Measurements from ENCODE around the gene KRT36.

The KRT36 gene

DNA sequence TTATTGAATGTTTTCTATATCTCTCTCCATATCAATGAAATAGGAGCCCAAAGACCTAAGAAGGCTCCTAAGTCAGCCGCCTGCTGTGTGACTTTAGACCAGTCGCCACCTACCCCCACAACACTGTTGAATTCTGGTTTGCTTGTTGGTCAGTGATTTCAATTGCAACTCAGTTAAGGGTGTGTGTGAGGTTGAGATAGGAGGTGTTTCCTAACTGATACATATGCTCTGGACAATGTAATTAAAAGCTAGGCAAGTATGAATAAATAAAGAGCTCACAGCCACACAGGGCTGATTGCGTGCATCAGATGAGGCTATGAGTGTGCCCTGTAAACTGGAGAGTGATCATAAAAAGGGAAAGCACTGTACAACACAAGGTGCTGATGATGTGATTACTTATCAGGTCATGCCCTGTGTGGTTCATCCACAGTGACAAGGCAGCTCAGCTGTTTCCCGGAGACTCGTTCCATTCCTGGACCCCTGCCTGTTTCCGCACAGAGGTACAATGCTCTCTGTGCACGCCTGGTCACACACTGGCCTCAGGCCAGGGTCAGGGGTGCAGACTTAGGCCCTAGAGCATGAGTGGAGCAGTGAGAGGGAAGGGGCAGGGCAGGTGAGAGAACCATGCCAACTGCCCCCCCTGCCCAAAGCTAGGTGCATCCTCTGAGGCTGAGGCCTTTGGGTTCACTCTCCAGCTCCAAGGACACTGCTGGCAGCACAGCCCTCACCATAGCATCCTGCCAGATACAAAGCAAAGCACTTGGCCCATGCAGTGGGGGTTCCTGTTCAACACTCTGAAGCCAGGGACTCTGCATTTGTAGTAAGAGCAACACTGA lies 5.5 kb downstream of the KRT36 start:
- POLR2A ChIA-PET: no interaction called here
- DNase-seq (ENCODE audit: extremely low spot score): no peak
- TF ChIP-seq NFRKB (IDR thresholded peaks at IDR 0.05): no peak
- no peak for TF ChIP-seq FOXA1 (IDR thresholded peaks at IDR 0.05)
- CTCF ChIA-PET: interaction anchor here (0.7 to 1.7 kb wide), 7 partner anchors 9 to 164 kb away, joined by 3 to 11 read pairs (median 4); no protein-coding TSS in a partner anchor

DNA sequence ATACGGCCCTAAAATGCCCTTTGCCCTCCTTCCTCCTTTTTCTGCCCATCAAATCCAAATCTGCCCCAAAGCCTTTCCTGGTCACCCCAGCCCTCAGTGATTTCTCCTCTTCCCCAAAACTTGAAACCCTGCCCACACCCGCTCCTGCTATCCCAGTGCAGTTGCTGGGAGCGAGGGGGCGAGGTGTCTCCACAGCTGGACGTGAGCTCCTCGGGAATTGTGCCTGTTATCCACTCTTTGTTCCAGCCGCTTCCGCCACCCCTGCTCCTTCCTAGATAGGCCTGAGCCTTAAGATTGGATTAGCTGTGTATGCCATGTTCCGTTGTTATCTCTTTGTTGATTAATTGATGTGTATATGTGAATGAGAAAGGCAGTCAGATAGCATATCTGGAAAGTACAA lies 6.2 kb downstream of the KRT36 start:
- no peak for DNase-seq (ENCODE audit: extremely low spot score)
- ChIA-PET CTCF (interaction anchor here (1.7 kb wide), 1 partner anchor 165 kb away, joined by 6 read pairs; no protein-coding TSS in a partner anchor), POLR2A (no interaction called here)
- TF ChIP-seq BHLHE40 (IDR thresholded peaks at IDR 0.05; ENCODE audit: borderline replicate concordance): no peak

DNA sequence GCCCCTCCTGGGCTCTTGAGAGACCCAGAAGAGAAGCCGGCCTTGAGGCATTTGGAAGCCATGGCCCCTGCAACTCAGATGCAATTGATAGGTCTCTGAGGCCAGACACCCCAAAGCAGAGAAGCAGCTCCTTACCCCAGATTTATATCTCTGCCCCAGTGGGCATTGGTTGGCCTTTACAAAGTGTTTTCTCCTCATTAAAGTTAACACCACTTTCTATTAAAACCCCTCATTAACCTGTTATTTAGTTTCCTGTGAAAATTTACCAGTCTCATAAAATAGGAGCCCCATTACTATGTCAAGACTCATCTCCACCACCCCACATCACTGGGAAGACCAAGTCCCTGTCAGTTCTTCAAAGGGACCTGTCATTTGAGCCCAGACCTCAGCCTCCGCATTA lies 8.7 kb downstream of the KRT36 start, which contains the start of gene KRT35:
Gene KRT35, minus strand, starts transcription at position 116 of the 400 bp plus-strand sequence. Its CDS starts 54 bp downstream, at position 62.
- DNase-seq (ENCODE audit: extremely low spot score): no peak
- ChIA-PET POLR2A (no interaction called here), CTCF (no interaction called here)
- TF ChIP-seq CTBP1 (IDR thresholded peaks at IDR 0.05; ENCODE audit: borderline replicate concordance): no peak

DNA sequence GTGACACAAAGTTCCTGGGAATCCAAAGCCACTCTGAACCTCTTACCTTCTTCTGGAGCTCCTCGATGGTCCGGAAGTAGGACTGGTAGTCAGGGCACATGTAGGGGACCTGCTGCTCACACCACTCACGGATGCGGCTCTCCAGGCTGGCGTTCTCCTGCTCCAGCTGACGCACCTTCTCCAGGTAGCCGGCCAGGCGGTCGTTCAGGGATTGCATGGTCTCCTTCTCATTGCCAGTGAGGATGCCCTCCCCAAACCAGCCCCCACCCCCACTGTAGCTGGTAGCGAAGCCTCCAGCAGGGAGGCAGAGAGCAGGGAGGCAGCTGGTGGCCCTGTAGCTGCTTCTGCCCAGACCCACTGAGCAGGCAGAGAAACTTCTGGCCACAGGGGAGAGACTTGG lies 9.1 kb downstream of the KRT36 start:
- ChIA-PET POLR2A (no interaction called here), CTCF (no interaction called here)
- DNase-seq (ENCODE audit: extremely low spot score): no peak

DNA sequence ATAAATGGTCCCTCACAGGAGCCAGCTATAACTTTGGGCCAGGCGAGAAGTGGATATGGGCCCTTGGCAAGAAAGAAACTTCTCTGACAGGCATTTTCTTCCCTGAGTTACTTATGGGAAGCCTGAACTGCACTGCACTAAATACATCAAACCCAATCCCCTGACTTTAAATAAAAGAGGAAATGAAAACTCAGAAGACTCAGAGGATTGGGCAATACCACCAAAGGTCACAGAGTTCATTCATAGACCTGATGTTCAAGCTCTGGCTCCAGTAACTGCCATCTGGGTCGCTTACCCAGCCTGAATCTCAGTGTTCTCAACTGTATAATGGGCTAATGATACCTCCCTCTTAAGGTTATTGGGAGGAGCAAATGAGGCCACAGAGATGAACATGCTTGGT lies 9.6 kb downstream of the KRT36 start:
- TF ChIP-seq BHLHE40 (IDR thresholded peaks at IDR 0.05; ENCODE audit: borderline replicate concordance) (no peak), TARDBP (IDR thresholded peaks at IDR 0.05) (no peak), LEF1 (IDR thresholded peaks at IDR 0.05; ENCODE audit: borderline replicate concordance) (no peak)
- no peak for DNase-seq (ENCODE audit: extremely low spot score)
- ChIA-PET CTCF (interaction anchor here (0.8 kb wide), 1 partner anchor 69 kb away, joined by 3 read pairs; no protein-coding TSS in a partner anchor), POLR2A (no interaction called here)

More for the DNA sequence above, 9.1 kb downstream of the KRT36 start:
- TF ChIP-seq FOXA1 (IDR thresholded peaks at IDR 0.05): no peak
- no peak for TF ChIP-seq FOXK2 (IDR thresholded peaks at IDR 0.05)
- TF ChIP-seq SP1 (IDR thresholded peaks at IDR 0.05): no peak
- no peak for TF ChIP-seq FOXM1 (IDR thresholded peaks at IDR 0.05; ENCODE audit: borderline replicate concordance)
- no peak for TF ChIP-seq TARDBP (IDR thresholded peaks at IDR 0.05)
- no peak for TF ChIP-seq ZNF384 (IDR thresholded peaks at IDR 0.05)
- TF ChIP-seq LEF1 (IDR thresholded peaks at IDR 0.05; ENCODE audit: borderline replicate concordance): no peak
- TF ChIP-seq ELF4 (IDR thresholded peaks at IDR 0.05): no peak
- TF ChIP-seq SUZ12 (IDR thresholded peaks at IDR 0.05): no peak
- no peak for TF ChIP-seq L3MBTL2 (conservative IDR thresholded peaks at IDR 0.05)
- no peak for TF ChIP-seq ARNT (IDR thresholded peaks at IDR 0.05)
- TF ChIP-seq, protein P1, sequence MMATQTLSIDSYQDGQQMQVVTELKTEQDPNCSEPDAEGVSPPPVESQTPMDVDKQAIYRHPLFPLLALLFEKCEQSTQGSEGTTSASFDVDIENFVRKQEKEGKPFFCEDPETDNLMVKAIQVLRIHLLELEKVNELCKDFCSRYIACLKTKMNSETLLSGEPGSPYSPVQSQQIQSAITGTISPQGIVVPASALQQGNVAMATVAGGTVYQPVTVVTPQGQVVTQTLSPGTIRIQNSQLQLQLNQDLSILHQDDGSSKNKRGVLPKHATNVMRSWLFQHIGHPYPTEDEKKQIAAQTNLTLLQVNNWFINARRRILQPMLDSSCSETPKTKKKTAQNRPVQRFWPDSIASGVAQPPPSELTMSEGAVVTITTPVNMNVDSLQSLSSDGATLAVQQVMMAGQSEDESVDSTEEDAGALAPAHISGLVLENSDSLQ (IDR thresholded peaks at IDR 0.05): no peak
- no peak for TF ChIP-seq BHLHE40 (IDR thresholded peaks at IDR 0.05; ENCODE audit: borderline replicate concordance)
- TF ChIP-seq HDGF (IDR thresholded peaks at IDR 0.05; ENCODE audit: borderline replicate concordance): no peak
- no peak for TF ChIP-seq NFRKB (IDR thresholded peaks at IDR 0.05)
- TF ChIP-seq CTBP1 (IDR thresholded peaks at IDR 0.05; ENCODE audit: borderline replicate concordance): no peak

DNA sequence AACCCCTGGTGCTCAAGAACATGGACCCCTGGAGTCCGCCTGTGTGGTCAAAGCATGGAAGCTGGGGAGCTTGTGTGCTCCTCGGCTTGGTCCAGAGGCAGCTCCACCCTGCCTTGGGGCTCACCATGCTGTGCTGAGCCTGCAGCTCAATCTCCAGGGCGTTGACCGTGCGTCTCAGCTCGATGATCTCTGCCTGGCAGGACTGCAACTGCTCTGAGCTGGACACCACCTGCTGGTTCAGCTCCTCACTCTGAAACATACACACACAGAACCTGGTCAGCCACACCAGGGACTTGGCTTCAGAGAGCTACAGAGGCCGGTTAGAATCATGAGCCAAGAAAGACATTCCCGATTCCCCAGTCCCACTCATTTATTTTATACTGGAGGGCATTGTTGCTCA lies 11.5 kb downstream of the KRT36 start:
- ChIA-PET POLR2A (interaction anchor here (1.1 kb wide), 1 partner anchor 211 kb away, joined by 3 read pairs; no protein-coding TSS in a partner anchor), CTCF (interaction anchor here (0.6 to 1.5 kb wide), 3 partner anchors 12 to 185 kb away, joined by 3 read pairs; no protein-coding TSS in a partner anchor)
- no peak for TF ChIP-seq FOXK2 (IDR thresholded peaks at IDR 0.05)
- TF ChIP-seq BHLHE40 (IDR thresholded peaks at IDR 0.05; ENCODE audit: borderline replicate concordance): no peak
- TF ChIP-seq ARNT (IDR thresholded peaks at IDR 0.05): no peak
- no peak for DNase-seq (ENCODE audit: extremely low spot score)

DNA sequence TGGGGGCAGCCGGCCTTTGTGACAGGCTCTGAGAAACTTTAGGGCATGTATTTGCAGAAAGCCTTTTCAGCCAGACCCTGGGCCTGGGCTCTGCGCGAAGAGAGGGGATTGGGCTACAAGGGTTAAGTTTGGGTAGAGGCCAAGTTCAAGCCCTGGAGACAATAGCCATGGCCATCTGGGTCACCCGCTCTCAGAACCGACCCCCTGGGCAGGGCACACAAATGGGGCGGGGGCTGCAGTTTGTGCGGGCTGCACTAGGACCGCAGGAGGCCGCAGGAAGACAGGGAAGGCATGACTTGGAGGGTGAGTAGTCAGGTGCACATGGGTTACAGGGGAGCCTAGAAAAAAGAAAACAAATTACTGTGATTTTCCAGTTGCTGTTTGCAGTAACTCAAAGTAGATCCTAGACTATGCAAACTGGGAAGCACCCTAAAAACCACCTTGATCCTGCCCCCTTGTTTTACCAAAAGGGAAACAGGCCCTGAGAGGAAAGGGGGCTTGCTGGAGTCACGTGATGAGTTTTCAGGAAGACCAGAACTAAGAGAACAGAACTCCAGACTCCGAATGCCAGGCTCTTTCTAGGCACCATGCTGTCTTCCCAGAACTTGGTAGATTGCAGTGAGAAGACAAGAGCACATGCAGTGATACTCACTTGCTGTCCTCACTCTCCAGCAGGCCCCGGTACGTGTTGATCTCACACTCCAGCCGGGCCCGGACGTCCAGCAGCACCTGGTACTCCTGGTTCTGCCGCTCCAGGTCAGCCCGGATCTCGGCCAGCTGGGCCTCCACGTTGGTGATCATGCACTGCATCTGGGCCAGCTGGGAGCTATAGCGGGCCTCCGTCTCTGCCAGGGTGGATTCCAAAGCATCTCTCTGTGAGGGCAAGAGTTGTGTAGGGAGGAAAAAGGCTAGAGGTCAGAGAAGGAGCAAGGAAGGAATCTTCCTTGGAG lies 12.6 kb downstream of the KRT36 start:
- no peak for DNase-seq (ENCODE audit: extremely low spot score)
- TF ChIP-seq ELF4 (IDR thresholded peaks at IDR 0.05) (no peak), TARDBP (IDR thresholded peaks at IDR 0.05) (no peak), SUZ12 (IDR thresholded peaks at IDR 0.05) (no peak), CTBP1 (IDR thresholded peaks at IDR 0.05; ENCODE audit: borderline replicate concordance) (no peak), HDGF (IDR thresholded peaks at IDR 0.05; ENCODE audit: borderline replicate concordance) (no peak)
- TF ChIP-seq, protein P1 (IDR thresholded peaks at IDR 0.05): no peak
- ChIA-PET POLR2A (interaction anchor here (1.1 kb wide), 1 partner anchor 212 kb away, joined by 3 read pairs; no protein-coding TSS in a partner anchor), CTCF (no interaction called here)
